Activated CD4-positive, alpha-beta T cell treated with anti-CD3 and anti-CD28 coated beads for 36 hours (primary cell): Measurements from ENCODE around the gene RIIAD1. TPM values are rescaled to one million over a fixed set of nuclear protein-coding genes. Genes with fewer than 3 reads are reported as not detected.

Source experiments
- ATAC-seq: fragments of 200-7000 bp; cut with Tn5 transposase; one replicate; pipeline ENCODE4 v1.10.0; 2021; ENCODE audit warnings: mild to moderate bottlenecking, moderate library complexity
- CTCF ChIA-PET: fragments of 350-600 bp; sonication (Branson Sonifier 250); formaldehyde crosslinking; loops from one replicate; lab custom pipeline; 2021; ENCODE audit warnings: antibody characterized with exemption; lab: Charles Lee
- POLR2A ChIA-PET: fragments of 350-600 bp; sonication (Branson Sonifier 250); formaldehyde crosslinking; loops from one replicate; lab custom pipeline; 2021; ENCODE audit warnings: antibody characterized with exemption, inconsistent platforms; lab: Charles Lee
- DNase-seq: peaks from one replicate; pipeline ENCODE4 v3.0.0-alpha.2; 2020
- H3K27ac Mint-ChIP-seq: one replicate; pipeline ENCODE4 v1.8.0; 2021; ENCODE audit warnings: mixed read lengths
- H3K27me3 Mint-ChIP-seq: one replicate; pipeline ENCODE4 v1.8.0; 2021; ENCODE audit warnings: mixed read lengths
- H3K36me3 Mint-ChIP-seq: one replicate; pipeline ENCODE4 v1.8.0; 2021; ENCODE audit warnings: low read depth, mixed read lengths
- H3K4me1 Mint-ChIP-seq: one replicate; pipeline ENCODE4 v1.8.0; 2021; ENCODE audit warnings: mixed read lengths
- H3K4me3 Mint-ChIP-seq: one replicate; pipeline ENCODE4 v1.8.0; 2021; ENCODE audit warnings: mild to moderate bottlenecking, moderate library complexity, mixed read lengths
- H3K9me3 Mint-ChIP-seq: one replicate; pipeline ENCODE4 v1.8.0; 2021; ENCODE audit warnings: low read depth, mixed read lengths
- intact Hi-C, 2 experiments: fragments of 100-400 bp; cut with DNase I in 1 of 2; cut with micrococcal nuclease in 1 of 2; formaldehyde crosslinking; loops; one replicate each; pipeline versions ENCODE4 v1.14.2 to v1.15.1; 2022 to 2024; cut with DNase I, micrococcal nuclease
- total RNA-seq, 2 experiments: library from RNA; stranded (reverse); gene quantifications; one replicate each; pipeline ENCODE4 v1.2.3, GENCODE V29; 2021

RIIAD1 gene
- total RNA-seq, 2 experiments from 2014 or later: not detected

GRCh38 chr1:151701515-151701914 is 19.8 kb upstream of the RIIAD1 start:
- POLR2A ChIA-PET: interaction anchor here (0.7 kb wide), 1 partner anchor 12 kb away, joined by 3 read pairs; no protein-coding TSS in a partner anchor
- CTCF ChIA-PET: interaction anchor here (0.5 kb wide), 1 partner anchor 250 kb away, joined by 3 read pairs; no protein-coding TSS in a partner anchor
- ATAC-seq: no peak
- Mint-ChIP-seq H3K27me3 (no peaks in the 10 kb centered on the region), H3K36me3 (peaks cover 4% of the 10 kb centered on the region), H3K9me3 (no peaks in the 10 kb centered on the region), H3K4me3 (no peak overlapping the region), H3K27ac (no peak overlapping the region), H3K4me1 (peaks cover 3% of the 10 kb centered on the region)
- intact Hi-C loops: no loop called here
- no peak for DNase-seq

GRCh38 chr1:151702936-151703335 is 18.4 kb upstream of the RIIAD1 start:
- Mint-ChIP-seq H3K4me3 (no peak overlapping the region), H3K27me3 (no peaks in the 10 kb centered on the region)

GRCh38 chr1:151703813-151704212 is 17.5 kb upstream of the RIIAD1 start:
- no peak overlapping the region for H3K4me3 Mint-ChIP-seq
- intact Hi-C loops: loop anchor here in 1 of 2 experiments (2.0 kb wide), 1 partner anchor 25 kb away; no protein-coding TSS in a partner anchor
- no peak overlapping the region for H3K27ac Mint-ChIP-seq
- ChIA-PET CTCF (no interaction called here), POLR2A (no interaction called here)
- DNase-seq (no peak), ATAC-seq (no peak)
- H3K36me3 Mint-ChIP-seq: peaks cover 2% of the 10 kb centered on the region
- H3K9me3 Mint-ChIP-seq: no peaks in the 10 kb centered on the region
- H3K4me1 Mint-ChIP-seq: peaks cover 3% of the 10 kb centered on the region
- no peaks in the 10 kb centered on the region for H3K27me3 Mint-ChIP-seq

More at GRCh38 chr1:151702936-151703335, 18.4 kb upstream of the RIIAD1 start:
- peaks cover 2% of the 10 kb centered on the region for H3K36me3 Mint-ChIP-seq
- DNase-seq (no peak), ATAC-seq (no peak)
- ChIA-PET POLR2A (no interaction called here), CTCF (no interaction called here)
- H3K4me1 Mint-ChIP-seq: peaks cover 3% of the 10 kb centered on the region
- no peak overlapping the region for H3K27ac Mint-ChIP-seq
- intact Hi-C loops: loop anchor here in 1 of 2 experiments (2.0 kb wide), 1 partner anchor 24 kb away; no protein-coding TSS in a partner anchor
- H3K9me3 Mint-ChIP-seq: no peaks in the 10 kb centered on the region

DNA sequence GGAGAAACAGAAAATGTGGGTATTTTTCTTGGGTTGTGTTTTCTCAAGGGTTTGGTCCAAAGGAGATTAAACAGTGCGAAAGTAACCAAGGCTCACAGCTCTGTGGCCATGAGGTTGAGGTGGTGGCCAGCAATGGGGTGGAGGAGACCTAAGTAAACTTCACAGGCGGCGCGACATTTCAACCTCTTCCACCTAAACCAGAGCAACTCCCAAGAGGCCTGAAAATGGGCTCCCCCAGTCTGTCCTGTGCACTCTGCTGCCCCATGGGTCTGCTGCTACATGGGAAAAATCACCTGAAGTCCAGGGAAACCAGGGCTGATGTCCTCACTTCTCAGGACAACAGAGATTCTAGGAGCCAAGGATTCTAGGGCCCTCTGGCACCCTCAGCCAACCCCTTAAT is 17.1 kb upstream of the RIIAD1 start:
- POLR2A ChIA-PET: no interaction called here
- Mint-ChIP-seq H3K36me3 (peaks cover 2% of the 10 kb centered on the region), H3K4me3 (no peak overlapping the region), H3K4me1 (peaks cover 3% of the 10 kb centered on the region), H3K9me3 (no peaks in the 10 kb centered on the region), H3K27me3 (no peaks in the 10 kb centered on the region), H3K27ac (no peak overlapping the region)
- DNase-seq (no peak), ATAC-seq (no peak)
- CTCF ChIA-PET: no interaction called here
- intact Hi-C loops: no loop called here

GRCh38 chr1:151705146-151705545 is 16.2 kb upstream of the RIIAD1 start:
- intact Hi-C loops: no loop called here
- Mint-ChIP-seq H3K27me3 (no peaks in the 10 kb centered on the region), H3K9me3 (no peaks in the 10 kb centered on the region), H3K36me3 (peaks cover 2% of the 10 kb centered on the region), H3K4me1 (peaks cover 3% of the 10 kb centered on the region), H3K27ac (no peak overlapping the region), H3K4me3 (no peak overlapping the region)
- ATAC-seq (no peak), DNase-seq (no peak)
- POLR2A ChIA-PET: no interaction called here
- CTCF ChIA-PET: interaction anchor here (0.6 kb wide), 3 partner anchors 95 to 257 kb away, joined by 3 to 4 read pairs (median 3); no protein-coding TSS in a partner anchor

DNA sequence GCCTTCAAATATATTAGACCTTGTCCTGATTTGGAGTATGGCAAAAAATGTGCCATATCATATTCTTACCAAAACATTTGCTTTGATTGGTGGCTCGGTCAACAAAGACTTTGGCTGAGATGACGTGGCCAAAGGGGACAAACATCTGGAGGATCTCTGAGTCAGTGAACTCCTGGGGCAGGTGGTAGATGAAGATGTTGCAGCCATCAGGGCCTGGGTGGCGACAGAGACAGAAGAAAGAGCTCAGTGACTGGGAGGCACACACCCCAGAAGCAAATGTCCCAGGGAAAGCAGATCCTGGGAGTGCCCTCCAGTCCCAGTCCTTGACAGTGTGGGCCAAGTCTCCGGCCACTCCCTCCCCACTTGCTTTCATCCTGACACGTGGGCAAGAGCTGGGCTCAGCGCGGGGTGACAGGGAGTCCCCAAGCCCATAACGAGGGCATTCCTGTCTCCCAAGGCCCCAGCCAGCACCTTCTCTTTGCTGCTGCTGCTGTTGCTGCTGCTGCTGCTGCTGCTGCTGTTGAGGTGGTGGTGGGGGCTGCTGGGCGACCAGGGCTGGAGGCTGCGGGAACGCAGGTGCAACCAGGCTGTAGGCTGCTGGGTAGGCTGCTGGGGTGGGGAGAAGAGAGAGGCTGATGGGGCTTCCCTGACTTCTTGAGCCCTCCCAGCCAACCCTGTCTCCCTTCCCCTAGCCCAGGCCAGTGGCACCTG is 15.4 kb upstream of the RIIAD1 start:
- intact Hi-C loops: no loop called here
- POLR2A ChIA-PET: no interaction called here
- Mint-ChIP-seq H3K4me1 (peaks cover 3% of the 10 kb centered on the region), H3K4me3 (no peak overlapping the region), H3K27ac (no peak overlapping the region), H3K36me3 (peaks cover 2% of the 10 kb centered on the region), H3K27me3 (no peaks in the 10 kb centered on the region), H3K9me3 (no peaks in the 10 kb centered on the region)
- CTCF ChIA-PET: interaction anchor here (0.6 kb wide), 1 partner anchor 99 kb away, joined by 4 read pairs; no protein-coding TSS in a partner anchor
- no peak for ATAC-seq
- DNase-seq: no peak

DNA sequence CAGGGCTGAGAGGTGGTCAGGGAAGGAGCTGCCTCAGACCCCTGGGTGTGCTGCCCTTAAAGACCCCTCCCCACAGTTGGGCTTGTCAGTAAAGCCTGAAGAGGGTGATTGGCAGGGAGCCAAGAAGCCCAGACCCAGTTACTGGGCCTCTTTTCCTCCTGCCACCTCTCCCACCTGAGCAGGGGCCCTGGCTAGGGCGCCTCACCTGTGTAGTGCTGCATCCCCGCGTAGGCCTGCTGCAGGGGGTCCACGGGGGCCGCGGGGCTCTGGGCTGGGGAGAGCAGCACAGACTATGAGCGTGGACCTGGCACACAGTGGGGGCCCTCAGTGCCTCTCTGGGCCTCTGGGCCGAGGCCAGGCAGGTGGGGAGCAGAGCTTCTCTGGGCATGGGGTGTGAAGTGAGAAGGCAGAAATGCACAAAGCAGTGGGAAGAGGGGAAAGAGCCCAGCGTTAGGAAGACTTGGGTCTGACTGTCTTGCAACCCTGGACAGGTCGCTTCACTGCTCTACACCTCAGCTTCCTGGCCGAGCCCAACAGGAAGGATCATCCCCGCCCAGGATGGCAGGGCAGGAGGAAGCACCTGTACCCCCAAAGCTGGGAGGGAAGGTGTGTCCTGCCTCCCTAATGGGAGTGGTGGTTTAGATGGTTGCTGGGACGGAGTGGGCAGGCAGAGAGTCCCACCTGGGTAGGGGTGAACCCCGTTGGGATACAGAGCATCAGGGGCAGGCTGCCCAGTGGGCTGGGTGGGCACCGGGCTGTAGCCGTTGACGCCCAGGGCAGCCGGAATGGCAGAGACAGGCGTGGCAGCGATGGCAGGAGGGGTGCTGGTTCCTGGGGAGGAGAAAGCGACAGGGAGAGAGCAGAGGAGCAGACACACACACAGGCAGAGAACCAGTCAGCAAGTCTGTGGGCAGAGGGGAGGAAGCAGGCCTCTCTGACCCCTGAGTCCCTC is 14.6 kb upstream of the RIIAD1 start:
- Mint-ChIP-seq H3K4me1 (peaks cover 3% of the 10 kb centered on the region), H3K36me3 (no peaks in the 10 kb centered on the region), H3K27me3 (no peaks in the 10 kb centered on the region), H3K27ac (no peak overlapping the region), H3K4me3 (no peak overlapping the region), H3K9me3 (no peaks in the 10 kb centered on the region)
- ChIA-PET CTCF (no interaction called here), POLR2A (no interaction called here)
- ATAC-seq: no peak
- intact Hi-C loops: no loop called here
- DNase-seq: no peak

- DNase-seq: no peak
- no peaks in the 10 kb centered on the region for H3K27me3 Mint-ChIP-seq
- no peak overlapping the region for H3K27ac Mint-ChIP-seq
- H3K36me3 Mint-ChIP-seq: no peaks in the 10 kb centered on the region
- intact Hi-C loops: no loop called here
- no peaks in the 10 kb centered on the region for H3K9me3 Mint-ChIP-seq
- ChIA-PET POLR2A (no interaction called here), CTCF (no interaction called here)
- no peak for ATAC-seq
- peaks cover 3% of the 10 kb centered on the region for H3K4me1 Mint-ChIP-seq
- H3K4me3 Mint-ChIP-seq: no peak overlapping the region
Measured at GRCh38 chr1:151707541-151708065, 13.7 kb upstream of the RIIAD1 start.

DNA sequence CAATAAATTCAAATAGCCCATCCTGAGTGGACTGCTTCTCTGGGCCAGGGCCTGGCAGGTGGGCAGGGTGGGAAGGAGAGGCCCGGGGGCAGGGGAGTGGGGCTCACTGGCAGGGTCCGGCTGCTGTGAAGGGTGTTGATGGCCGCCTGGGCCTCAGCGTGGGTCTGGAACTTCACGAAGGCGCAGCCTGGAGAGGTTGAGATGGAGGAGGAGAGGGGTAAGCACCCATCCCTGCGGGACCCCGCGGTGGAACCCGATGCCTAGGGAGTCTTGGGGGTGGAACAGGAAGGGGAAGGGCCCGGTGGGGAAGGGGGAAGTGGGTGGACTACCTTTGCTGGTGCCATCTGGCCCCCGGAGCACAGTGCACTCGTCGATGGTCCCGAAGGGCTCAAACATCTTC is 12.4 kb upstream of the RIIAD1 start:
- DNase-seq (no peak), ATAC-seq (no peak)
- POLR2A ChIA-PET: no interaction called here
- Mint-ChIP-seq H3K4me3 (no peak overlapping the region), H3K4me1 (no peaks in the 10 kb centered on the region), H3K36me3 (no peaks in the 10 kb centered on the region), H3K9me3 (no peaks in the 10 kb centered on the region), H3K27ac (no peak overlapping the region), H3K27me3 (no peaks in the 10 kb centered on the region)
- CTCF ChIA-PET: no interaction called here
- intact Hi-C loops: no loop called here

GRCh38 chr1:151710187-151710840 is 11.0 kb upstream of the RIIAD1 start:
- POLR2A ChIA-PET: no interaction called here
- no peaks in the 10 kb centered on the region for H3K4me1 Mint-ChIP-seq
- no peak for ATAC-seq
- no peaks in the 10 kb centered on the region for H3K9me3 Mint-ChIP-seq
- H3K27me3 Mint-ChIP-seq: peaks cover 10% of the 10 kb centered on the region
- H3K27ac Mint-ChIP-seq: no peak overlapping the region
- no peak overlapping the region for H3K4me3 Mint-ChIP-seq
- intact Hi-C loops: no loop called here
- no peaks in the 10 kb centered on the region for H3K36me3 Mint-ChIP-seq
- peak; percentile 70 for DNase-seq
- CTCF ChIA-PET: no interaction called here
